Activated naive CD4-positive, alpha-beta T cell treated with anti-CD3 and anti-CD28 coated beads, Interleukin-2, amount 50 U/mL, for 16 hours (primary cell): ENCODE measurements around the gene PCDHB1.
"Not testable (repeated sequence)": the region's sequence is repeated elsewhere in the genome, so short reads cannot be mapped to it uniquely, and the experiment has no call there.

Source experiments
- DNase-seq: peaks from one replicate; pipeline ENCODE4 v3.0.0-alpha.2; 2020

The PCDHB1 gene

GRCh38 chr5:141082228-141082627 lies 31.1 kb downstream of the PCDHB1 start:
- DNase-seq: no peak

DNA sequence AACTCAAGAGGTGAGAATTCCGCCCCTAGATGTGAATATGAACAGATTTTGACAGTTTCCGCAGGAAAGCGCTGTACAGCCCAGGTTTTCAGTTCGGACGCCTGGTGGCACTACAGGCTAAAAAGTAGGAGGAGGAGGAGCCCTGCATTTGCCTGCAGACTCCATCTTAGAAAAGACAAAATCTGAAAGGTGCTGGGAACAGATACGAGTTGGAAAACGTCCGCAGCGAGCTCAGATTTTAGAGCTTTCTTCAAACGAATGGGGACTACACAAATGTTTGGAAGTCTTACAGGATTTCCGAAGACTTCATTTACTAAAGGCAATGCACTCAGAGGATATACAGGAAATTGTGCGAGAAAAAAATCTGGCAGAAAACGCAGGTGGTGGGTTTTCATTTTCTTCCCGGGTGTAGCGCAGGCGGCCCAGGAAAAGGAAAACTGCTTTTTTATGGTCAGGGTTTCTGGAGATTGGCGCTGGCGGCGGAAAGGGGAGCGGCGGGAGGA lies 33.4 kb downstream of the PCDHB1 start:
- peak; percentile 37 for DNase-seq

DNA sequence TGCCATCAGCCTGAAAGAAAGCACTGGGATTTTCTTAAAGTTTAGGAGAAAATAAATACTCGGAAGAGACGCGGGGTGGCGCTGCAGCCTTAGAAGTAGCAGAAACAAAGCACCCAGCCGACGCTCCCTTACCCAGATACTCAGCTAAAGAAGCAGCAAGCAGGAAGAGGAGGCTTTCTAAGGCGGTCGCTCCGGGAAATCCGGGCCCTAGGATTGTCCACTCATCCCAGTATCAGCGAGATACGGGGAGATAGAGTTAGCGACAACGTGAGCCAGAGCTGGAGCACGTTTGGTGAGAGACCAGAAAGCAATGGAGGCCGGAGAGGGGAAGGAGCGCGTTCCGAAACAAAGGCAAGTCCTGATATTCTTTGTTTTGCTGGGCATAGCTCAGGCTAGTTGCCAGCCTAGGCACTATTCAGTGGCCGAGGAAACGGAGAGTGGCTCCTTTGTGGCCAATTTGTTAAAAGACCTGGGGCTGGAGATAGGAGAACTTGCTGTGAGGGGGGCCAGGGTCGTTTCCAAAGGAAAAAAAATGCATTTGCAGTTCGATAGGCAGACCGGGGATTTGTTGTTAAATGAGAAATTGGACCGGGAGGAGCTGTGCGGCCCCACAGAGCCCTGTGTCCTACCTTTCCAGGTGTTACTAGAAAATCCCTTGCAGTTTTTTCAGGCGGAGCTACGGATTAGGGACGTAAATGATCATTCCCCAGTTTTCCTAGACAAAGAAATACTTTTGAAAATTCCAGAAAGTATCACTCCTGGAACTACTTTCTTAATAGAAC lies 43.5 kb downstream of the PCDHB1 start, which contains the start of gene PCDHB2:
Gene PCDHB2 (plus strand): TSS at position 135 of the 782 bp plus-strand sequence. CDS start 176 bp downstream, at position 311.
- DNase-seq: no peak

GRCh38 chr5:141095263-141095641 lies 44.1 kb downstream of the PCDHB1 start:
- DNase-seq: no peak

DNA sequence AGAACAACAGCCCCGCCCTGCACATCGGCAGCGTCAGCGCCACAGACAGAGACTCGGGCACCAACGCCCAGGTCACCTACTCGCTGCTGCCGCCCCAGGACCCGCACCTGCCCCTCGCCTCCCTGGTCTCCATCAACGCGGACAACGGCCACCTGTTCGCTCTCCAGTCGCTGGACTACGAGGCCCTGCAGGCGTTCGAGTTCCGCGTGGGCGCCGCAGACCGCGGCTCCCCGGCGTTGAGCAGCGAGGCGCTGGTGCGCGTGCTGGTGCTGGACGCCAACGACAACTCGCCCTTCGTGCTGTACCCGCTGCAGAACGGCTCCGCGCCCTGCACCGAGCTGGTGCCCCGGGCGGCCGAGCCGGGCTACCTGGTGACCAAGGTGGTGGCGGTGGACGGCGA lies 45.0 kb downstream of the PCDHB1 start:
- not testable (repeated sequence) for DNase-seq

GRCh38 chr5:141096586-141096985 lies 45.4 kb downstream of the PCDHB1 start:
- not testable (repeated sequence) for DNase-seq

DNA sequence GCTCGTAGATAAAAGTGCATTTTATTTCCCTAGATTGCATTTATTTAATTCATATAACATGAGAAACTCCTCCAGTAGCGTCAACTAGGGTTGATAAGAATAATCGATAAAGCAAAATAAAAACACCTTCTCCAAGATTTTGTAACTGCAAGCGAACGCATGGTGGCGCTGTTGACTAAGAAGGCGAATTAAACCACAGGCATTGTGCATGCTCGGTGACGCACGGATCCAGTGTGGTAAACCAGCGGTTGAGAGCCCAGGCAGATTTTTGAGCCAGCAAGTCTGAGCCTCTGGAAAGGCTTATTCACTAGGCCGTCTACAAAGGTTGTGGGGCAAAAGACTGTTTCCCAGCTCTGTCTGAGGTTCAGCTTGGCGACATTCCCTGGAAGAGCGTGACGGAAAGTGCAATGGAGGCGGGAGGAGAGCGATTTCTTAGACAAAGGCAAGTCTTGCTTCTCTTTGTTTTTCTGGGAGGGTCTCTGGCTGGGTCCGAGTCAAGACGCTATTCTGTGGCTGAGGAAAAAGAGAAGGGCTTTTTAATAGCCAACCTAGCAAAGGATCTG lies 49.1 kb downstream of the PCDHB1 start, which contains the start of gene PCDHB3:
Gene PCDHB3 (plus strand): TSS at position 231 of the 563 bp plus-strand sequence. CDS start 177 bp downstream, at position 408.
- DNase-seq: no peak

DNA sequence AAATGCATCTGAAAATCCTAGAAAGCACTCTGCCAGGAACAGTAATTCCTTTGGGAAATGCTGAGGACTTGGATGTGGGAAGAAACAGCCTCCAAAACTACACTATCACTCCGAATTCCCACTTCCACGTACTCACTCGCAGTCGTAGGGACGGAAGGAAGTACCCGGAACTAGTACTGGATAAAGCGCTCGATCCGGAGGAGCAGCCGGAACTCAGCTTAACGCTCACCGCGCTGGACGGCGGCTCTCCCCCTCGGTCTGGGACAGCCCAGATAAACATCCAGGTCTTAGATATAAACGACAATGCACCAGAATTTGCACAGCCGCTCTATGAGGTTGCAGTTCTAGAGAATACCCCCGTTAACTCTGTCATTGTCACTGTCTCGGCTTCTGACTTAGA lies 49.9 kb downstream of the PCDHB1 start:
- DNase-seq: no peak

GRCh38 chr5:141102070-141102469 lies 50.9 kb downstream of the PCDHB1 start:
- DNase-seq: not testable (repeated sequence)

- not testable (repeated sequence) for DNase-seq
Measured at GRCh38 chr5:141102471-141102870, 51.3 kb downstream of the PCDHB1 start.

GRCh38 chr5:141105350-141105749 lies 54.2 kb downstream of the PCDHB1 start:
- DNase-seq: no peak
